ENCODE results near the gene HOXA10. TPM values are rescaled to one million over a fixed set of nuclear protein-coding genes. Genes with fewer than 3 reads are reported as not detected.

The HOXA10 gene
- total and polyA plus RNA-seq, 4 donors, result 0.21 to 0.29 (median 0.26) TPM; not detected in 1

DNA sequence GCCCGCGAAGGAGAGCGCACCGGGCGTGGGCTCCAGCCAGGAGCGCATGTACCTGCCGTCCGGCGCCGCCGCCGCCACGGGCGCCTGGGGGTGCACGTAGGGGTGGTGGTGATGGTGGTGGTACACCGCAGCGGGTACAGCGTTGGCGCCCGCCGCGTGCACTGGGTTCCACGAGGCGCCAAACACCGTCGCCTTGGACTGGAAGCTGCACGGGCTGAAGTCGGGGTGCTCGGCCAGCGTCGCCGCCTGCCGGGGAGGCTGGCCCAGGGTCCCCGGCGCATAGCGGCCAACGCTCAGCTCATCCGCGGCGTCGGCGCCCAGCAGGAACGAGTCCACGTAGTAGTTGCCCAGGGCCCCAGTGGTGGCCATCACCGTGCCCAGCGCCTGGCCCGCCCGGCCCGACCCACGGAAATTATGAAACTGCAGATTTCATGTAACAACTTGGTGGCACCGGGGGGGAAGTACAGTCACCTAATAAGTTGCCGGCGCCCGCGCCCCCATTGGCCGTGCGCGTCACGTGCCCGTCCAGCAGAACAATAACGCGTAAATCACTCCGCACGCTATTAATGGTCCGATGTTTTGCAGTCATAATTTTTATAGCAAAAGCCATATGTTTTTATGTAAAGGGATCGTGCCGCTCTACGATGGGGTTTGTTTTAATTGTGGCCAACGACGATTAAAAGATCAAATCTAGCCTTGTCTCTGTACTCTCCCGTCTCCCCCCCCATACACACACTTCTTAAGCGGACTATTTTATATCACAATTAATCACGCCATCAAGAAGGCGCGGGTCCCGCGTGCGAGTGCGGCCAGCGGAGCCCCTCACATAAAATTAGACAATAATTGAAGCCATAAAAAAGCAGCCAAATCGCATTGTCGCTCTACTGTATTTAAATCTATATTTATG lies 8.8 kb downstream of the HOXA10 start, which contains the start of gene HOXA9:
TSS of gene HOXA9 (minus strand) at position 449 of the 907 bp plus-strand sequence. CDS start at position 369, 80 bp downstream.
- peak within 1 kb of the TSS; percentile 36 for H3K4me3 ChIP-seq
- ATAC-seq (ENCODE audit: insufficient read depth, low FRiP score) (no peak), DNase-seq (peak; percentile 64 to 73 (median 69))
- peaks cover 8 to 93% (median 79%) of the 10 kb centered on the region in 3 donors for H3K27me3 ChIP-seq (ENCODE audit: control insufficient read depth in 3 of 3, insufficient read depth in 3 of 3, low read length in 2 of 3)
- H3K36me3 ChIP-seq (ENCODE audit: control insufficient read depth in 4 of 4, insufficient read depth in 4 of 4, low read length in 4 of 4), result no peaks in the 10 kb centered on the region
- H3K9me3 ChIP-seq (ENCODE audit: control insufficient read depth in 4 of 4, insufficient read depth in 3 of 4, low read length in 3 of 4), result peaks cover 0 to 1% (median 0%) of the 10 kb centered on the region in 4 donors
- H3K9ac ChIP-seq (ENCODE audit: insufficient read depth in 1 of 2, low read length in 2 of 2), result no peak within 1 kb of the TSS
- H3K27ac ChIP-seq (ENCODE audit: low read depth in 1 of 2, low read length in 1 of 2), result peak within 1 kb of the TSS in 1 of 2 donors; percentile 43
- no peak for TF ChIP-seq CTCF (IDR thresholded peaks at IDR 0.05; ENCODE audit: control extremely low read depth, extremely low read depth)
- H3K4me1 ChIP-seq (ENCODE audit: control insufficient read depth in 5 of 5, insufficient read depth in 5 of 5, low read length in 5 of 5), result peaks cover 0 to 21% (median 7%) of the 10 kb centered on the region in 5 donors
- WGBS, 2 donors, result 2 to 6% methylated on average over 75 to 82 of the region's 82 CpGs

DNA sequence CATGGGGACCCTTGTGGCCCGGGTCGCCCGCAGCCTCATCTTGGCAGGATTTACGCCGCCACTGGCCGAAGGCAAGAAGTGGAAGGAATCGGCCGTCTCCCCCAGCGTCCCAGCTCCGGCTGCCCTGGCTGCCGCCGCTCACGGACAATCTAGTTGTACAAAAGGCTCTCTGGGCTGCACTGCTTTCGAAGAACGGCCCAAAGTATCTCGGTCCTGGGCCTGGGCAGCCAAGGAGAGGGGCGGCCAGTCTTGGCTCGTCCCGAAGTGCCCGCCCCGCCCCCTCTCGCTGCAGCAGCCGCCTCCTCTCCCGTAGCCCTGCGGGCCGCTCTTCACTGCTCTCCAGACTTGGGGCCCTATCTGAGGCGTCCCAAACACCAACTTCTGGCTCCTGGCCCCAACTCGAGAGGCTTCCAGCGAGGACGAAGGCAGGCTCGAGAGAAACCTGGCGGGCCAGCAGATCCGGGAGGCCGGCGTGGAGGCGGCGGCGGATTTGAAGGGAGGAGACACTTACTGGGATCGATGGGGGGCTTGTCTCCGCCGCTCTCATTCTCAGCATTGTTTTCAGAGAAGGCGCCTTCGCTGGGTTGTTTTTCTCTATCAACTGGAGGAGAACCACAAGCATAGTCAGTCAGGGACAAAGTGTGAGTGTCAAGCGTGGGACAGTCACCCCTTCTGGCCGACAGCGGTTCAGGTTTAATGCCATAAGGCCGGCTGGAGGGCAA lies 9.6 kb downstream of the HOXA10 start:
- Histone ChIP-seq H3K36me3 (ENCODE audit: control insufficient read depth in 4 of 4, insufficient read depth in 4 of 4, low read length in 4 of 4) (no peaks in the 10 kb centered on the region), H3K4me3 (peak overlapping the region; percentile 36), H3K9me3 (ENCODE audit: control insufficient read depth in 4 of 4, insufficient read depth in 3 of 4, low read length in 3 of 4) (peaks cover 0 to 1% (median 0%) of the 10 kb centered on the region in 4 donors), H3K4me1 (ENCODE audit: control insufficient read depth in 5 of 5, insufficient read depth in 5 of 5, low read length in 5 of 5) (peaks cover 0 to 21% (median 5%) of the 10 kb centered on the region in 5 donors), H3K27me3 (ENCODE audit: control insufficient read depth in 3 of 3, insufficient read depth in 3 of 3, low read length in 2 of 3) (peaks cover 3 to 93% (median 81%) of the 10 kb centered on the region in 3 donors), H3K27ac (ENCODE audit: low read depth in 1 of 2, low read length in 1 of 2) (no peak overlapping the region), H3K9ac (ENCODE audit: insufficient read depth in 1 of 2, low read length in 2 of 2) (no peak overlapping the region)
- WGBS, 2 donors, result 7 to 14% methylated on average over 47 of the region's 47 CpGs
- TF ChIP-seq CTCF (IDR thresholded peaks at IDR 0.05; ENCODE audit: control extremely low read depth, extremely low read depth), result no peak
- DNase-seq (peak in 2 of 3 donors; percentile 35 to 41), ATAC-seq (ENCODE audit: insufficient read depth, low FRiP score) (no peak)

DNA sequence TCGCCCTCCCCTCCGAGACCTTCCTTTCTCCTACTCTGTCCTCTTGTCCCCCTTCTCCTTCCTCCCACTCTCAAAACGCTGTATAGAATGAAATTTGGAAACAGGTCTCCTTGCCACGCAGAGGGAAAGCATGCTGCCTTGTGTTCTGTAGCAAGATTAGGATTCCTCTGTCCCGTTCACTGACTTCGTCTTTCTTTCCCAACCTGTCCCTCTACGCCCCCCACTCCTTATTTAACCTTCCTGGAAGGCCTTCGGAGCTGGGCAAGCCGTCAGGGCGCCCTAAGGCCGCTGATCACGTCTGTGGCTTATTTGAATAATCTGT lies 10.1 kb downstream of the HOXA10 start:
- Histone ChIP-seq H3K36me3 (ENCODE audit: control insufficient read depth in 4 of 4, insufficient read depth in 4 of 4, low read length in 4 of 4) (no peaks in the 10 kb centered on the region), H3K27ac (ENCODE audit: low read depth in 1 of 2, low read length in 1 of 2) (no peak overlapping the region), H3K9ac (ENCODE audit: insufficient read depth in 1 of 2, low read length in 2 of 2) (no peak overlapping the region), H3K27me3 (ENCODE audit: control insufficient read depth in 3 of 3, insufficient read depth in 3 of 3, low read length in 2 of 3) (peaks cover 3 to 95% (median 80%) of the 10 kb centered on the region in 3 donors), H3K4me3 (no peak overlapping the region), H3K9me3 (ENCODE audit: control insufficient read depth in 4 of 4, insufficient read depth in 3 of 4, low read length in 3 of 4) (peaks cover 0 to 1% (median 0%) of the 10 kb centered on the region in 4 donors), H3K4me1 (ENCODE audit: control insufficient read depth in 5 of 5, insufficient read depth in 5 of 5, low read length in 5 of 5) (peaks cover 0 to 21% (median 3%) of the 10 kb centered on the region in 5 donors)
- TF ChIP-seq CTCF (IDR thresholded peaks at IDR 0.05; ENCODE audit: control extremely low read depth, extremely low read depth), result no peak
- ATAC-seq (ENCODE audit: insufficient read depth, low FRiP score), result no peak
- WGBS, 2 donors, result 30 to 40% methylated on average over 12 of the region's 12 CpGs
- DNase-seq, result no peak

Measured in lung (tissue), 12 donors.